ENCODE data around the gene IL1R1.

GRCh38 chr2:102110596-102111334 lies 31.8 kb upstream of the IL1R1 start:
- no peak for TF ChIP-seq POLR2AphosphoS5 (IDR thresholded peaks at IDR 0.05)
- no peak for TF ChIP-seq EZH2 (IDR thresholded peaks at IDR 0.05; ENCODE audit: borderline replicate concordance, insufficient read depth, low read length, poor library complexity, severe bottlenecking)
- no peak for TF ChIP-seq CTCF (IDR thresholded peaks at IDR 0.05; ENCODE audit: poor library complexity, severe bottlenecking)
- TF ChIP-seq EP300 (conservative IDR thresholded peaks at IDR 0.05; ENCODE audit: poor library complexity, severe bottlenecking) = no peak
